ENCODE results near the gene ANKRD11. TPM values are rescaled to one million over a fixed set of nuclear protein-coding genes. Genes with fewer than 3 reads are reported as not detected.
"Not testable (repeated sequence)": the region's sequence is repeated elsewhere in the genome, so short reads cannot be mapped to it uniquely, and the experiment has no call there.

Gene ANKRD11
- total and polyA plus RNA-seq, 2 donors (not counting 1 experiment from before 2014, with no cell fraction given), result 41.5 to 71.2 TPM

- peak overlapping the region; percentile 60 for H3K4me2 ChIP-seq (ENCODE audit: extremely low read depth, insufficient read depth, low read length)
- H3K9ac ChIP-seq (ENCODE audit: insufficient read depth, low read length), result peak overlapping the region; percentile 47
- H3K9me3 ChIP-seq (ENCODE audit: control insufficient read depth, insufficient read depth, low read depth, low read length), result no peaks in the 10 kb centered on the region
- H3K4me3 ChIP-seq (replicated peaks in 1 of 4; ENCODE audit: control extremely low read depth in 1 of 4, insufficient read depth in 1 of 4, low read depth in 3 of 4, low read length in 4 of 4), result no peak overlapping the region
- H3K27me3 ChIP-seq (ENCODE audit: control insufficient read depth, insufficient read depth, low read length), result no peaks in the 10 kb centered on the region
- TF ChIP-seq EZH2 (IDR thresholded peaks at IDR 0.05; ENCODE audit: low read length, missing control alignments), result no peak
- no peak for TF ChIP-seq CTCF (conservative IDR thresholded peaks at IDR 0.05 in 1 of 2, IDR thresholded peaks at IDR 0.05 in 1 of 2; ENCODE audit: low read depth in 1 of 2, low read length in 2 of 2)
- peak overlapping the region; percentile 79 for H3K27ac ChIP-seq (ENCODE audit: insufficient read depth, low read length)
- no peak for DNase-seq (ENCODE audit: low read depth in 2 of 2)
- H2AFZ ChIP-seq (ENCODE audit: low read length), result no peak overlapping the region
- peaks cover 42% of the 10 kb centered on the region for H3K4me1 ChIP-seq (ENCODE audit: control insufficient read depth, extremely low read depth, insufficient read depth, low read length)
- peaks cover 80% of the 10 kb centered on the region for H3K79me2 ChIP-seq (ENCODE audit: control insufficient read depth, insufficient read depth, low read length)
- H4K20me1 ChIP-seq (ENCODE audit: control insufficient read depth, extremely low read depth, insufficient read depth, low read length), result no peaks in the 10 kb centered on the region
- H3K36me3 ChIP-seq (ENCODE audit: control insufficient read depth, insufficient read depth, low read length), result no peaks in the 10 kb centered on the region
Observed at GRCh38 chr16:89334461-89334860, 155.9 kb downstream of the ANKRD11 start.

DNA sequence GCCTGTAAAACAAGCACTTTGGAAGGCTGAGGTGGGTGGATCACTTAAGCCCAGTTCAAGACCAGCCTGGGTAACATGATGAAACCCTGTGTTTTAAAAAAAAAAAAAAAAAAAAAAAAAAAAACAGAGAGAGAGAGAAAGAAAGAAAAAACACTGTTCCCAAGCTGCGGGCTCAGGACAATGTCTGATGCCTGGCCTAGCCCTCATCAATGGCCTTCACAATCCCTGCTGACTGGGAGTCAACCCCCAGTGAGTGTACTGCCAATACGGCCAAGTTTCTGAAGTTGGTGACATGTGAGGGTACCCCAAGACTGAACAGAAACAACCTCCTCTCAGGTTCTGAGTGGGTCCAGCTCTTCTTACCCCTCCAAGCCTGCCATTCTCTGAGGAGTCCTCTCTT lies 156.3 kb downstream of the ANKRD11 start:
- Histone ChIP-seq H3K27ac (ENCODE audit: insufficient read depth, low read length) (peak overlapping the region; percentile 79), H3K27me3 (ENCODE audit: control insufficient read depth, insufficient read depth, low read length) (no peaks in the 10 kb centered on the region), H3K4me2 (ENCODE audit: extremely low read depth, insufficient read depth, low read length) (peak overlapping the region; percentile 60), H3K9me3 (ENCODE audit: control insufficient read depth, insufficient read depth, low read depth, low read length) (no peaks in the 10 kb centered on the region), H3K79me2 (ENCODE audit: control insufficient read depth, insufficient read depth, low read length) (peaks cover 79% of the 10 kb centered on the region), H3K4me3 (replicated peaks in 1 of 4; ENCODE audit: control extremely low read depth in 1 of 4, insufficient read depth in 1 of 4, low read depth in 3 of 4, low read length in 4 of 4) (no peak overlapping the region), H3K9ac (ENCODE audit: insufficient read depth, low read length) (peak overlapping the region; percentile 47), H4K20me1 (ENCODE audit: control insufficient read depth, extremely low read depth, insufficient read depth, low read length) (no peaks in the 10 kb centered on the region), H3K4me1 (ENCODE audit: control insufficient read depth, extremely low read depth, insufficient read depth, low read length) (peaks cover 42% of the 10 kb centered on the region), H3K36me3 (ENCODE audit: control insufficient read depth, insufficient read depth, low read length) (no peaks in the 10 kb centered on the region), H2AFZ (ENCODE audit: low read length) (no peak overlapping the region)
- DNase-seq (ENCODE audit: low read depth in 2 of 2), result no peak
- TF ChIP-seq EZH2 (IDR thresholded peaks at IDR 0.05; ENCODE audit: low read length, missing control alignments), result no peak
- no peak for TF ChIP-seq CTCF (conservative IDR thresholded peaks at IDR 0.05 in 1 of 2, IDR thresholded peaks at IDR 0.05 in 1 of 2; ENCODE audit: low read depth in 1 of 2, low read length in 2 of 2)

GRCh38 chr16:89333401-89334001 lies 156.9 kb downstream of the ANKRD11 start:
- H4K20me1 ChIP-seq (ENCODE audit: control insufficient read depth, extremely low read depth, insufficient read depth, low read length), result not testable (repeated sequence)
- peak overlapping the region; percentile 79 for H3K27ac ChIP-seq (ENCODE audit: insufficient read depth, low read length)

More at GRCh38 chr16:89333401-89334001, 156.9 kb downstream of the ANKRD11 start:
- H3K4me3 ChIP-seq (replicated peaks in 1 of 4; ENCODE audit: control extremely low read depth in 1 of 4, insufficient read depth in 1 of 4, low read depth in 3 of 4, low read length in 4 of 4); H3K27me3 ChIP-seq (ENCODE audit: control insufficient read depth, insufficient read depth, low read length); H2AFZ ChIP-seq (ENCODE audit: low read length); H3K9ac ChIP-seq (ENCODE audit: insufficient read depth, low read length); H3K36me3 ChIP-seq (ENCODE audit: control insufficient read depth, insufficient read depth, low read length); H3K9me3 ChIP-seq (ENCODE audit: control insufficient read depth, insufficient read depth, low read depth, low read length): not testable (repeated sequence)
- TF ChIP-seq CTCF (conservative IDR thresholded peaks at IDR 0.05 in 1 of 2, IDR thresholded peaks at IDR 0.05 in 1 of 2; ENCODE audit: low read depth in 1 of 2, low read length in 2 of 2), result peak; percentile 57 to 64
- H3K79me2 ChIP-seq (ENCODE audit: control insufficient read depth, insufficient read depth, low read length), result peaks cover 78% of the 10 kb centered on the region
- H3K4me2 ChIP-seq (ENCODE audit: extremely low read depth, insufficient read depth, low read length), result peak overlapping the region; percentile 6
- DNase-seq (ENCODE audit: low read depth in 2 of 2), result peak; percentile 88 to 89
- peaks cover 42% of the 10 kb centered on the region for H3K4me1 ChIP-seq (ENCODE audit: control insufficient read depth, extremely low read depth, insufficient read depth, low read length)
